ENCODE measurements around the gene RNU2-63P. TPM values are rescaled to one million over a fixed set of nuclear protein-coding genes. Genes with fewer than 3 reads are reported as not detected.
"Not testable (repeated sequence)": the region's sequence is repeated elsewhere in the genome, so short reads cannot be mapped to it uniquely, and the experiment has no call there.

Gene RNU2-63P
- total and polyA plus RNA-seq, 9 donors = 15.0 TPM; not detected in 8

DNA sequence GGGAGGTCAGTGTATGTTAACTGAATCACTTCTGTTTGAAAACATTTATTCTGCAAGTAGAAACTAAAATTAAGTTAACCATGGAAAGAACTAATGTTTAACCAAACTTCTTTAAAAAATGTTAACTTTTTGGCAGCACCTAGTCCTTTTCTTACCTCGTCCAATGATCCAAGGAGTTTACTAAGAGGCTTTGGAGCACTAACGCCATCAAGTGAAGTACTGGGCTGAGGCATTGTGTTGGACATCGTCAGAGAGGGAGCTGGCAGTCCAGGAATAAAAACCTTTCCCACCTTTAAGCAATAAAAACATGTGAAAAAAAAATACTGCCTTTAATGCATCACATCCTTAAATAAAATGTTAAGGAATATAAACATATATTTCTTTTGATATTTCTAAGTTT lies 23.8 kb downstream of the RNU2-63P start:
- WGBS (ENCODE audit: insufficient coverage) = no CpG with 5 or more reads among the region's 3 CpGs
- not testable (repeated sequence) for H3K9me3 ChIP-seq (replicated peaks; ENCODE audit: control insufficient read depth, low read depth, low read length); H3K27me3 ChIP-seq (ENCODE audit: control insufficient read depth, insufficient read depth, low read length); H3K36me3 ChIP-seq (ENCODE audit: control insufficient read depth, insufficient read depth, low read length); H3K4me1 ChIP-seq (ENCODE audit: control insufficient read depth, insufficient read depth, low read length); H3K4me3 ChIP-seq (ENCODE audit: low read length); DNase-seq; H3K27ac ChIP-seq (ENCODE audit: low read length)

GRCh38 chr2:87987473-87987872 lies 28.9 kb downstream of the RNU2-63P start:
- not testable (repeated sequence) for H3K9me3 ChIP-seq (replicated peaks; ENCODE audit: control insufficient read depth, low read depth, low read length); DNase-seq; H3K4me1 ChIP-seq (ENCODE audit: control insufficient read depth, insufficient read depth, low read length); H3K36me3 ChIP-seq (ENCODE audit: control insufficient read depth, insufficient read depth, low read length); H3K27ac ChIP-seq (ENCODE audit: low read length); H3K4me3 ChIP-seq (ENCODE audit: low read length); H3K27me3 ChIP-seq (ENCODE audit: control insufficient read depth, insufficient read depth, low read length)
- WGBS (ENCODE audit: insufficient coverage) = no CpG with 5 or more reads among the region's 1 CpG

GRCh38 chr2:87985902-87986301 lies 30.4 kb downstream of the RNU2-63P start:
- H3K4me1 ChIP-seq (ENCODE audit: control insufficient read depth, insufficient read depth, low read length); H3K27ac ChIP-seq (ENCODE audit: low read length); H3K9me3 ChIP-seq (replicated peaks; ENCODE audit: control insufficient read depth, low read depth, low read length); DNase-seq; H3K36me3 ChIP-seq (ENCODE audit: control insufficient read depth, insufficient read depth, low read length); H3K27me3 ChIP-seq (ENCODE audit: control insufficient read depth, insufficient read depth, low read length); H3K4me3 ChIP-seq (ENCODE audit: low read length): not testable (repeated sequence)
- no CpG with 5 or more reads among the region's 5 CpGs for WGBS (ENCODE audit: insufficient coverage)

DNA sequence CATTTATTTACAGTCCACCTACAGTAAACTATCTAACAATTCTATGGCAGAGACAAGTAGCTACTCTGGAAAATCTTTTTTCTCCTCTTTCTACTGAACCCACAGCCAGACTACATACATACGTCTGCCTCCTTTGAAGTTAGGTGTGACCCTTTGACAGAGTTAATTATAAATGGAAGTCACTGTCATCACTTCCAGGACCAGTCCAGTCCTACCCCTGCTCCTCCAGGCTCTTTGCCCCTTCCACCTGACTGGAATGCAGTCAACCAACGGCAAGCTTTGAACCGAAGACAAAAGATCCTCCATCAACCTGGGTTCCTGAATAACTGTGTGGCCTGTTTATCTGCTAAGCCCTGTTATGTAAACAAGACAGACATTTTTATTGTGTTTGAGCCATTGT lies 35.2 kb downstream of the RNU2-63P start:
- H3K36me3 ChIP-seq (ENCODE audit: control insufficient read depth, insufficient read depth, low read length); H3K27ac ChIP-seq (ENCODE audit: low read length); DNase-seq; H3K4me1 ChIP-seq (ENCODE audit: control insufficient read depth, insufficient read depth, low read length); H3K9me3 ChIP-seq (replicated peaks; ENCODE audit: control insufficient read depth, low read depth, low read length); H3K4me3 ChIP-seq (ENCODE audit: low read length); H3K27me3 ChIP-seq (ENCODE audit: control insufficient read depth, insufficient read depth, low read length): not testable (repeated sequence)
- no CpG with 5 or more reads among the region's 3 CpGs for WGBS (ENCODE audit: insufficient coverage)

- not testable (repeated sequence) for H3K27ac ChIP-seq (ENCODE audit: low read length); H3K36me3 ChIP-seq (ENCODE audit: control insufficient read depth, insufficient read depth, low read length); H3K4me1 ChIP-seq (ENCODE audit: control insufficient read depth, insufficient read depth, low read length); H3K27me3 ChIP-seq (ENCODE audit: control insufficient read depth, insufficient read depth, low read length); H3K9me3 ChIP-seq (replicated peaks; ENCODE audit: control insufficient read depth, low read depth, low read length); H3K4me3 ChIP-seq (ENCODE audit: low read length); DNase-seq
- no CpG with 5 or more reads among the region's 17 CpGs for WGBS (ENCODE audit: insufficient coverage)
Measured at GRCh38 chr2:87972385-87972784, 44.0 kb downstream of the RNU2-63P start.

Other genes with a start within 250 kb of the RNU2-63P start
- 3.8 TPM for gene RGPD2, start 190.8 kb downstream of the RNU2-63P start, total RNA-seq
- gene RGPD2, start 190.8 kb downstream of the RNU2-63P start, polyA plus RNA-seq (ENCODE audit: insufficient read depth in 1 of 8, insufficient read length in 8 of 8, low replicate concordance in 1 of 8) = 1 to 10 TPM in 6 of 8 donors, under 1 TPM in 2; 0.16 to 8.7 (median 2.6) TPM
- gene KRCC1, start 39.2 kb upstream of the RNU2-63P start, total RNA-seq = 30.8 TPM
- gene KRCC1, start 39.2 kb upstream of the RNU2-63P start, polyA plus RNA-seq (ENCODE audit: insufficient read depth in 1 of 8, insufficient read length in 8 of 8, low replicate concordance in 1 of 8) = 10 to 100 TPM; 33.1 to 38.3 (median 35.8) TPM
- 169 TPM for gene SMYD1, start 51.3 kb upstream of the RNU2-63P start, total RNA-seq
- 100 to 1,000 TPM; 177 to 337 (median 251) TPM for gene SMYD1, start 51.3 kb upstream of the RNU2-63P start, polyA plus RNA-seq (ENCODE audit: insufficient read depth in 1 of 8, insufficient read length in 8 of 8, low replicate concordance in 1 of 8)
- gene FABP1, start 111.5 kb upstream of the RNU2-63P start, total RNA-seq = not detected
- 10 to 100 TPM in 1 of 8 donors, 1 to 10 TPM in 2, under 1 TPM in 3, not detected in 2; 0.05 to 22.8 (median 4.9) TPM for gene FABP1, start 111.5 kb upstream of the RNU2-63P start, polyA plus RNA-seq (ENCODE audit: insufficient read depth in 1 of 8, insufficient read length in 8 of 8, low replicate concordance in 1 of 8)
- 14.0 TPM for gene THNSL2, start 153.8 kb upstream of the RNU2-63P start, total RNA-seq
- 10 to 100 TPM in 5 of 8 donors, 1 to 10 TPM in 3; 5.7 to 28.6 (median 13.3) TPM for gene THNSL2, start 153.8 kb upstream of the RNU2-63P start, polyA plus RNA-seq (ENCODE audit: insufficient read depth in 1 of 8, insufficient read length in 8 of 8, low replicate concordance in 1 of 8)

Data from muscle of leg (tissue), 11 donors.